Uterus (tissue), 4 donors: ENCODE measurements around the gene ZNF468. TPM values are rescaled to one million over a fixed set of nuclear protein-coding genes. Genes with fewer than 3 reads are reported as not detected.
"Not testable (repeated sequence)": the region's sequence is repeated elsewhere in the genome, so short reads cannot be mapped to it uniquely, and the experiment has no call there.

Experiments
- DNase-seq, 2 donors: peaks; one replicate each; pipeline ENCODE4 v3.0.0-alpha.2; 2019 to 2020
- H3K27ac ChIP-seq, 2 donors: fragments of 200-600 bp; sonication (generic); 1 replicate in 1 of 2; 2 replicates in 1 of 2; pipeline ENCODE4 v1.5.1; 2016 to 2018
- H3K27me3 ChIP-seq, 2 donors: fragments of 200-600 bp; sonication (generic); one replicate each; pipeline ENCODE4 v1.5.1; 2018 to 2019; ENCODE audit warnings: control low read depth in 1 of 2
- H3K36me3 ChIP-seq, 2 donors: fragments of 200-600 bp; sonication (generic); one replicate each; pipeline ENCODE4 v1.5.1; 2019; ENCODE audit warnings: control low read depth in 1 of 2
- H3K4me1 ChIP-seq, 2 donors: fragments of 200-600 bp; sonication (generic); one replicate each; pipeline ENCODE4 v1.5.1; 2018 to 2019; ENCODE audit warnings: control low read depth in 1 of 2
- H3K4me3 ChIP-seq, 2 donors: fragments of 200-600 bp; sonication (generic); 1 replicate in 1 of 2; 2 replicates in 1 of 2; pipeline ENCODE4 v1.5.1; 2018 to 2019; ENCODE audit warnings: mild to moderate bottlenecking in 1 of 2
- H3K9me3 ChIP-seq, 2 donors: fragments of 200-600 bp; sonication (generic); one replicate each; pipeline ENCODE4 v1.5.1; 2019; ENCODE audit warnings: control low read depth in 1 of 2
- POLR2A ChIP-seq, 2 donors: fragments of 450-650 bp; IDR thresholded peaks; one replicate each; pipeline ENCODE4 v1.6.1; 2016; ENCODE audit warnings: antibody characterized with exemption in 2 of 2, mild to moderate bottlenecking in 1 of 2, moderate library complexity in 1 of 2
- intact Hi-C: fragments of 100-400 bp; cut with DNase I; formaldehyde crosslinking; loops from one replicate; pipeline ENCODE4 v1.15.1; 2023; ENCODE audit warnings: low total_unique reads
- total RNA-seq, 4 donors: library from RNA; depleted of rRNA in 3 of 4; stranded (reverse); fragments of >200 nt in 3 of 4; gene quantifications; one replicate each; pipeline versions ENCODE4 v1.1.0 to v1.2.4, GENCODE V29; 2014 to 2023
- TF ChIP-seq, protein P1 (sequence below), 4 experiments: fragments of 200-600 bp in 2 of 4; fragments of 450-650 bp in 2 of 4; sonication (generic) in 2 of 4; IDR thresholded peaks; one replicate each; pipeline ENCODE4 v1.5.1; 2016 to 2019; ENCODE audit warnings: antibody characterized with exemption in 4 of 4, mild to moderate bottlenecking in 2 of 4, moderate library complexity in 1 of 4
- donor health status: DM: yes; HTN: yes; CAD: no.

ZNF468 gene
- total RNA-seq: 10 to 100 TPM in 3 of 4 donors, 1 to 10 TPM in 1; 4.7 to 92.2 (median 36.0) TPM

GRCh38 chr19:52857378-52858191 is at the start of gene ZNF468:
Gene ZNF468, minus strand, starts transcription at chr19:52857619. Its CDS starts 3,347 bp downstream, at chr19:52854272.
- peak; percentile 70 to 81 for DNase-seq
- H3K36me3 ChIP-seq, H3K9me3 ChIP-seq, intact Hi-C loops, H3K4me1 ChIP-seq, H3K27me3 ChIP-seq: not testable (repeated sequence)
- Histone ChIP-seq H3K27ac (peak within 1 kb of the TSS; percentile 67 to 80), H3K4me3 (peak within 1 kb of the TSS; percentile 55 to 63)
- TF ChIP-seq, protein P1, sequence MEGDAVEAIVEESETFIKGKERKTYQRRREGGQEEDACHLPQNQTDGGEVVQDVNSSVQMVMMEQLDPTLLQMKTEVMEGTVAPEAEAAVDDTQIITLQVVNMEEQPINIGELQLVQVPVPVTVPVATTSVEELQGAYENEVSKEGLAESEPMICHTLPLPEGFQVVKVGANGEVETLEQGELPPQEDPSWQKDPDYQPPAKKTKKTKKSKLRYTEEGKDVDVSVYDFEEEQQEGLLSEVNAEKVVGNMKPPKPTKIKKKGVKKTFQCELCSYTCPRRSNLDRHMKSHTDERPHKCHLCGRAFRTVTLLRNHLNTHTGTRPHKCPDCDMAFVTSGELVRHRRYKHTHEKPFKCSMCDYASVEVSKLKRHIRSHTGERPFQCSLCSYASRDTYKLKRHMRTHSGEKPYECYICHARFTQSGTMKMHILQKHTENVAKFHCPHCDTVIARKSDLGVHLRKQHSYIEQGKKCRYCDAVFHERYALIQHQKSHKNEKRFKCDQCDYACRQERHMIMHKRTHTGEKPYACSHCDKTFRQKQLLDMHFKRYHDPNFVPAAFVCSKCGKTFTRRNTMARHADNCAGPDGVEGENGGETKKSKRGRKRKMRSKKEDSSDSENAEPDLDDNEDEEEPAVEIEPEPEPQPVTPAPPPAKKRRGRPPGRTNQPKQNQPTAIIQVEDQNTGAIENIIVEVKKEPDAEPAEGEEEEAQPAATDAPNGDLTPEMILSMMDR (IDR thresholded peaks at IDR 0.05): peak in 1 of 4 experiments; percentile 41
- peak; percentile 7 to 46 for TF ChIP-seq POLR2A (IDR thresholded peaks at IDR 0.05)

- intact Hi-C loops, H3K36me3 ChIP-seq, H3K4me3 ChIP-seq: not testable (repeated sequence)
These were observed 46.8 kb upstream of the ZNF468 start for GRCh38 chr19:52904052-52904780.

DNA sequence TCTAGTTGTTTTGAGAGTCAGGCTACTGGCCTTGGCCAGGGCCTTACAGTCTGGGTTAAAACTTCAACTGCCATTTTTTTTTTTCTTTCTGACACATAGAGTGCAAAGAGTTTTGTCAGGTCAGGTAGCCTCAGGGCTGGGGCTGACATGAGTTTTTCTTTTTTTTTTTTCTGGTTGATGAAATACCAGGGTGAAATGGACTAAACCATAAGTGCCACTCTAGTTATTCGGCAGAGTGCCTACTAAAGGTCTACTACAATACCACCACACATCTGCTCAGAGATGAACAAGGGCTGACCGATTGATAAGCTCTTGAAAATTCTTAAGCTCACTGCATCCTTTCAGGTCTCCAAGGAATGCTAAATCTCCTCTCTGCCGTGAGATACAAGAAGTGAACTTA is 44.4 kb upstream of the ZNF468 start:
- Histone ChIP-seq H3K4me1 (no peaks in the 10 kb centered on the region), H3K36me3 (no peaks in the 10 kb centered on the region), H3K4me3 (no peak overlapping the region), H3K9me3 (no peaks in the 10 kb centered on the region), H3K27me3 (no peaks in the 10 kb centered on the region), H3K27ac (no peak overlapping the region)
- intact Hi-C loops: no loop called here
- TF ChIP-seq, protein P1 (IDR thresholded peaks at IDR 0.05): no peak
- TF ChIP-seq POLR2A (IDR thresholded peaks at IDR 0.05): no peak
- DNase-seq: no peak

More at GRCh38 chr19:52904052-52904780, 46.8 kb upstream of the ZNF468 start:
- H3K27me3 ChIP-seq, H3K9me3 ChIP-seq, H3K4me1 ChIP-seq, DNase-seq, H3K27ac ChIP-seq: not testable (repeated sequence)

- H3K36me3 ChIP-seq, H3K9me3 ChIP-seq, intact Hi-C loops, DNase-seq, H3K4me1 ChIP-seq, H3K27me3 ChIP-seq, H3K4me3 ChIP-seq: not testable (repeated sequence)
- H3K27ac ChIP-seq: peak overlapping the region; percentile 83 to 87
These were observed 41.2 kb upstream of the ZNF468 start for GRCh38 chr19:52898596-52898995.

- intact Hi-C loops: no loop called here
These were observed 40.7 kb upstream of the ZNF468 start for GRCh38 chr19:52898101-52898500.

More at GRCh38 chr19:52898101-52898500, 40.7 kb upstream of the ZNF468 start:
- no peaks in the 10 kb centered on the region for H3K27me3 ChIP-seq
- no peaks in the 10 kb centered on the region for H3K4me1 ChIP-seq
- peak overlapping the region; percentile 51 to 59 for H3K4me3 ChIP-seq
- H3K36me3 ChIP-seq: no peaks in the 10 kb centered on the region
- TF ChIP-seq POLR2A (IDR thresholded peaks at IDR 0.05): no peak
- TF ChIP-seq, protein P1 (IDR thresholded peaks at IDR 0.05): no peak
- peak overlapping the region; percentile 83 to 87 for H3K27ac ChIP-seq
- DNase-seq: peak in 1 of 2 donors; percentile 19
- H3K9me3 ChIP-seq: no peaks in the 10 kb centered on the region
